ENCODE measurements around the gene HOXA5.

The HOXA5 gene

DNA sequence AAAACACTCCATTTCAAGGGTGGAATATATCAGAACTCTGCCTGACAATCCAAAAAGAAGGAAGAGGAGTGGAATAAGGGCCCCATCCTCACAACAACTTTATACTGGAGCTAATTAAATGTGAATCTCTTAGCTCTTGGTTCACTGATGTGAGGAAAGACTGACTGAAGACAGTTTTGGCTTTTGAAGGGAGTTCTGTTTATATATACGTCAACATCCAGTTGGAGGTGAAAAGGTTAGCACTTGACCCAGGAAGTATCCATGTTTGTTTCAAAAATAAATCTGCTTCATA, 50.7 kb downstream of the HOXA5 start:
- H2AFZ ChIP-seq: no peak overlapping the region
- no peaks in the 10 kb centered on the region for H3K79me2 ChIP-seq
- no peak overlapping the region for H3K4me2 ChIP-seq (ENCODE audit: low read length)
- H3K4me3 ChIP-seq (ENCODE audit: low read depth, low read length): no peak overlapping the region
- TF ChIP-seq, protein P1, sequence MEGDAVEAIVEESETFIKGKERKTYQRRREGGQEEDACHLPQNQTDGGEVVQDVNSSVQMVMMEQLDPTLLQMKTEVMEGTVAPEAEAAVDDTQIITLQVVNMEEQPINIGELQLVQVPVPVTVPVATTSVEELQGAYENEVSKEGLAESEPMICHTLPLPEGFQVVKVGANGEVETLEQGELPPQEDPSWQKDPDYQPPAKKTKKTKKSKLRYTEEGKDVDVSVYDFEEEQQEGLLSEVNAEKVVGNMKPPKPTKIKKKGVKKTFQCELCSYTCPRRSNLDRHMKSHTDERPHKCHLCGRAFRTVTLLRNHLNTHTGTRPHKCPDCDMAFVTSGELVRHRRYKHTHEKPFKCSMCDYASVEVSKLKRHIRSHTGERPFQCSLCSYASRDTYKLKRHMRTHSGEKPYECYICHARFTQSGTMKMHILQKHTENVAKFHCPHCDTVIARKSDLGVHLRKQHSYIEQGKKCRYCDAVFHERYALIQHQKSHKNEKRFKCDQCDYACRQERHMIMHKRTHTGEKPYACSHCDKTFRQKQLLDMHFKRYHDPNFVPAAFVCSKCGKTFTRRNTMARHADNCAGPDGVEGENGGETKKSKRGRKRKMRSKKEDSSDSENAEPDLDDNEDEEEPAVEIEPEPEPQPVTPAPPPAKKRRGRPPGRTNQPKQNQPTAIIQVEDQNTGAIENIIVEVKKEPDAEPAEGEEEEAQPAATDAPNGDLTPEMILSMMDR (IDR thresholded peaks at IDR 0.05): no peak
- H3K9me3 ChIP-seq (ENCODE audit: control insufficient read depth, low read length): no peaks in the 10 kb centered on the region
- no peak overlapping the region for H3K27ac ChIP-seq
- no peaks in the 10 kb centered on the region for H3K4me1 ChIP-seq
- no peaks in the 10 kb centered on the region for H3K27me3 ChIP-seq (ENCODE audit: control insufficient read depth, insufficient read depth, low read length)
- H3K36me3 ChIP-seq (ENCODE audit: control insufficient read depth, insufficient read depth, low read length): no peaks in the 10 kb centered on the region
- H3K9ac ChIP-seq: no peak overlapping the region

DNA sequence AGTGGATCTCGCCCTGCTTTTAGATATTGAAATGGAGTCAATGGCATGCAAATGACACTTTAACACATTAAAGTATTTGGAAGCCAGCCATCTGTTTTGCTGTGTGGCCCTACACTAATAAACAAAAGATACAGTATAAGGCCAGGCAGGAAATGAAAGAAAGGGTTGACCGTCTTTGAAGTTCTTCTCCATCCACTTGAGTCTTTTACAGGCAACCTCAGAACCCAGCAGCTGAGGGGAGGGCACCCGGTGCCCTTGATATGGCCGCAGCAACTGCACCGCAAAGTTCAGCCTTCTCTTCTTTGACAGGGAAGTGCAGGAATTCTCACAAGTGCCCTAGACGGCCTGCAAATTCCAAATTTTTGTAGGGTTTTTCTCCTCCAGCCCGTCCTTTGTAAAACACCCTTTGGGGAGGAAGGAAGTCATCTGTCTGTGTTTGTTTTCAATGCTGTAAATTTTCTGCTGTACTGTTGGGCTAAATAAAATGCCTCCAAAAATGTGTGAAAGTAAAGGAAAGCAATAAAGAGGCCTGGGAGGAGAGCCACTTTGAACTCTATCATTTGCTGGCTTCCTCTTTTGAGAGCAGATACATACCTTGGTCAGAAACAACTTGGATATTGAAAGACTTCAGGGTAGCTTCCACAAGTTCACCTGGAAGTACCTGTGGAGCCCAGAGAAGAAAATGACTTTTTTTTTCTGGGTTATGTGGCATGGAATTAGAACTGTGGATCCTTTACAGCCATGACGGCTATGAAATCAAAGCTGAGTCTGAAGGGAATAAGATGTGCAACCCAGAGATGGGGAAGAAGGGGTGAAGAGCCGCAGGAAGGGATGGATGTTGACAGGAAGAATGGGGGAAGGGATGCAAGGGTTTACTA, 51.3 kb downstream of the HOXA5 start:
- H3K79me2 ChIP-seq: no peaks in the 10 kb centered on the region
- no peak overlapping the region for H3K4me3 ChIP-seq (ENCODE audit: low read depth, low read length)
- H3K9ac ChIP-seq: no peak overlapping the region
- no peaks in the 10 kb centered on the region for H3K4me1 ChIP-seq
- H3K27me3 ChIP-seq (ENCODE audit: control insufficient read depth, insufficient read depth, low read length): no peaks in the 10 kb centered on the region
- TF ChIP-seq, protein P1 (IDR thresholded peaks at IDR 0.05): no peak
- H3K27ac ChIP-seq: no peak overlapping the region
- no peaks in the 10 kb centered on the region for H3K36me3 ChIP-seq (ENCODE audit: control insufficient read depth, insufficient read depth, low read length)
- H3K9me3 ChIP-seq (ENCODE audit: control insufficient read depth, low read length): no peaks in the 10 kb centered on the region
- no peak overlapping the region for H3K4me2 ChIP-seq (ENCODE audit: low read length)
- H2AFZ ChIP-seq: no peak overlapping the region

DNA sequence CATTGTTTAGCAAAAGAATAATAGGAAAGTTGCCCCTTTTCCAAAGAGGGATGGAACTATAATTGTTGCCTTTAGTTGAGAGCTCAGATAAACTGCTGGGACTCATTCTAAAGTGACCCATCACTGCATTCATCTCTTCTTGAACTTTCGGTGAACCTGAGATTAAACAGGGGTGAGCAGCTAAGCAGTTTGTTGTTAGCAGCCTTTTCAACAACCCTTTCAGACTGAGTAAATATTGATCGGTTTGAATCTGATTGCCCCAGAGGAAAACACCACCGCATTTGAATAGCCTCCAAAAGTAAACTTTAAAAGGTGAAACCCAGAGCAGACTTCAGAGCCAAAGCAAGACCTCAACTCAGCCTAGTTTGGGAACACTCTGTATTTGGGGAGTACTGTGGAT, 52.4 kb downstream of the HOXA5 start:
- Histone ChIP-seq H3K9ac (no peak overlapping the region), H3K36me3 (ENCODE audit: control insufficient read depth, insufficient read depth, low read length) (no peaks in the 10 kb centered on the region), H3K79me2 (no peaks in the 10 kb centered on the region), H2AFZ (no peak overlapping the region), H3K4me3 (ENCODE audit: low read depth, low read length) (no peak overlapping the region), H3K27ac (no peak overlapping the region), H3K27me3 (ENCODE audit: control insufficient read depth, insufficient read depth, low read length) (no peaks in the 10 kb centered on the region), H3K4me1 (no peaks in the 10 kb centered on the region), H3K9me3 (ENCODE audit: control insufficient read depth, low read length) (no peaks in the 10 kb centered on the region), H3K4me2 (ENCODE audit: low read length) (no peak overlapping the region)
- TF ChIP-seq, protein P1 (IDR thresholded peaks at IDR 0.05): no peak

All from parathyroid adenoma (tissue), 2 donors.